ENCODE data around the gene POC1B.
A peak's percentile ranks its signal among the peaks of the same experiment; 100 is the strongest.

Gene POC1B

GRCh38 chr12:89429528-89429927, 96.3 kb downstream of the POC1B start:
- H3K27ac ChIP-seq: no peak overlapping the region
- TF ChIP-seq CTCF (conservative IDR thresholded peaks at IDR 0.05) (no peak), ZFX (IDR thresholded peaks at IDR 0.05) (no peak)

GRCh38 chr12:89427508-89428156, 98.2 kb downstream of the POC1B start:
- no peak overlapping the region for H3K27ac ChIP-seq
- TF ChIP-seq ZFX (IDR thresholded peaks at IDR 0.05) (no peak), CTCF (conservative IDR thresholded peaks at IDR 0.05) (no peak)

- TF ChIP-seq CTCF (conservative IDR thresholded peaks at IDR 0.05) (no peak), ZFX (IDR thresholded peaks at IDR 0.05) (no peak)
Measured at GRCh38 chr12:89424846-89425245, 101.0 kb downstream of the POC1B start.

GRCh38 chr12:89424389-89424788, 101.5 kb downstream of the POC1B start:
- H3K27ac ChIP-seq: no peak overlapping the region
- TF ChIP-seq CTCF (conservative IDR thresholded peaks at IDR 0.05) (no peak), ZFX (IDR thresholded peaks at IDR 0.05) (no peak)

More at GRCh38 chr12:89424846-89425245, 101.0 kb downstream of the POC1B start:
- no peak overlapping the region for H3K27ac ChIP-seq

GRCh38 chr12:89421092-89421835, 104.6 kb downstream of the POC1B start:
- no peak overlapping the region for H3K27ac ChIP-seq
- no peak for TF ChIP-seq ZFX (IDR thresholded peaks at IDR 0.05)
- peak; percentile 19; the same call in 1 of the 2 replicates for TF ChIP-seq CTCF (conservative IDR thresholded peaks at IDR 0.05)

GRCh38 chr12:89418228-89418910, 107.5 kb downstream of the POC1B start:
- no peak overlapping the region; the same call in 1 of the 2 replicates for H3K27ac ChIP-seq
- TF ChIP-seq ZFX (IDR thresholded peaks at IDR 0.05) (no peak), CTCF (conservative IDR thresholded peaks at IDR 0.05) (no peak)
